HCEC 1CT (cell line): ENCODE results near the gene ASXL1.
"Not testable (repeated sequence)": the region's sequence is repeated elsewhere in the genome, so short reads cannot be mapped to it uniquely, and the experiment has no call there.

ENCODE experiments used
- DNase-seq: peaks from one replicate; pipeline ENCODE4 v3.0.0-alpha.2; 2017

ASXL1 gene

GRCh38 chr20:32455171-32455900, 97.2 kb downstream of the ASXL1 start:
- DNase-seq, result no peak

- no peak for DNase-seq
These were observed 98.0 kb downstream of the ASXL1 start for GRCh38 chr20:32455901-32456701.

GRCh38 chr20:32456869-32457478, 98.8 kb downstream of the ASXL1 start:
- DNase-seq, result peak; percentile 26

- DNase-seq, result peak; percentile 59
These were observed 99.4 kb downstream of the ASXL1 start for GRCh38 chr20:32457479-32457986.

GRCh38 chr20:32458061-32458836, 100.1 kb downstream of the ASXL1 start:
- DNase-seq, result no peak

GRCh38 chr20:32458837-32459220, 100.7 kb downstream of the ASXL1 start:
- DNase-seq, result no peak

- no peak for DNase-seq
These were observed 102.1 kb downstream of the ASXL1 start for GRCh38 chr20:32460231-32460630.

- no peak for DNase-seq
These were observed 102.7 kb downstream of the ASXL1 start for GRCh38 chr20:32460683-32461320.

GRCh38 chr20:32461836-32462600, 103.9 kb downstream of the ASXL1 start:
- DNase-seq, result no peak

GRCh38 chr20:32462900-32463641, 104.9 kb downstream of the ASXL1 start:
- DNase-seq, result no peak

- DNase-seq, result no peak
These were observed 105.7 kb downstream of the ASXL1 start for GRCh38 chr20:32463642-32464400.

GRCh38 chr20:32464401-32465091, 106.4 kb downstream of the ASXL1 start:
- DNase-seq, result no peak

- DNase-seq, result peak; percentile 57
These were observed 107.2 kb downstream of the ASXL1 start for GRCh38 chr20:32465092-32465900.

GRCh38 chr20:32465901-32466675, 108.0 kb downstream of the ASXL1 start:
- not testable (repeated sequence) for DNase-seq

- no peak for DNase-seq
These were observed 108.8 kb downstream of the ASXL1 start for GRCh38 chr20:32466739-32467505.

GRCh38 chr20:32467506-32468312, 109.6 kb downstream of the ASXL1 start:
- DNase-seq, result no peak
